OCI-LY7 (cell line): ENCODE data around the gene PFN4. TPM values are rescaled to one million over a fixed set of nuclear protein-coding genes. Genes with fewer than 3 reads are reported as not detected.

Experiments
- BruUV-seq: library from RNA; stranded (reverse); fragments of 400-500 nt; replicated peaks from 2 replicates; lab custom pipeline; 2021; lab: Mats Ljungman, UMichigan
- CTCF ChIA-PET: fragments of 300-600 bp; sonication (Branson Sonifier 250); formaldehyde crosslinking; loops from one replicate; lab custom pipeline; 2022; ENCODE audit warnings: antibody characterized with exemption; ENCODE audit not compliant: unreplicated experiment; lab: Charles Lee
- POLR2A ChIA-PET: fragments of 300-600 bp; sonication (Branson Sonifier 250); formaldehyde crosslinking; loops from one replicate; lab custom pipeline; 2022; ENCODE audit warnings: antibody characterized with exemption; lab: Charles Lee
- DNase-seq: peaks from one replicate; pipeline ENCODE4 v3.0.0-alpha.2; 2015; ENCODE audit warnings: low spot score
- H2AFZ ChIP-seq: fragments of 200-600 bp; sonication (generic), shearing (Covaris generic); 2 replicates; pipeline ENCODE4 v1.6.1; 2014; ENCODE audit warnings: mild to moderate bottlenecking, antibody characterized with exemption, low read length, moderate library complexity
- H3K27ac ChIP-seq: fragments of 200-600 bp; sonication (generic); 2 replicates; pipeline ENCODE4 v1.5.1; 2014; ENCODE audit warnings: mixed run types, low read depth, mild to moderate bottlenecking, moderate library complexity, low read length, inconsistent platforms; ENCODE audit not compliant: poor library complexity, severe bottlenecking
- H3K36me3 ChIP-seq: fragments of 200-600 bp; sonication (generic); 2 replicates; pipeline ENCODE4 v1.6.1; 2014; ENCODE audit warnings: mild to moderate bottlenecking, antibody characterized with exemption, low read length, moderate library complexity, mixed read lengths; ENCODE audit not compliant: insufficient read depth
- H3K4me1 ChIP-seq: fragments of 200-600 bp; sonication (generic); 2 replicates; pipeline ENCODE4 v1.5.1; 2014; ENCODE audit warnings: mild to moderate bottlenecking, low read length; ENCODE audit not compliant: insufficient read depth, poor library complexity, severe bottlenecking
- H3K4me2 ChIP-seq: fragments of 200-600 bp; sonication (generic); 2 replicates; pipeline ENCODE4 v1.6.1; 2014; ENCODE audit warnings: mild to moderate bottlenecking, low read length
- H3K4me3 ChIP-seq: fragments of 200-600 bp; sonication (generic); 2 replicates; pipeline ENCODE4 v1.5.1; 2014; ENCODE audit warnings: mild to moderate bottlenecking, low read depth, low read length; ENCODE audit not compliant: poor library complexity, severe bottlenecking
- H3K79me2 ChIP-seq: fragments of 200-600 bp; sonication (generic); 2 replicates; pipeline ENCODE4 v1.6.1; 2016; ENCODE audit warnings: low read depth, mild to moderate bottlenecking, low read length, moderate library complexity, mixed read lengths; ENCODE audit not compliant: insufficient read depth
- H3K9me2 ChIP-seq: fragments of 200-600 bp; sonication (generic); 2 replicates; pipeline ENCODE4 v1.6.1; 2016; ENCODE audit warnings: mild to moderate bottlenecking, low read length, mixed read lengths; ENCODE audit not compliant: insufficient read depth
- H3K9me3 ChIP-seq: fragments of 200-600 bp; sonication (generic); 2 replicates; pipeline ENCODE4 v1.6.1; 2014; ENCODE audit warnings: mild to moderate bottlenecking, mixed run types, low read length, mixed read lengths
- H4K20me1 ChIP-seq: fragments of 200-600 bp; sonication (generic); 2 replicates; pipeline ENCODE4 v1.6.1; 2014; ENCODE audit warnings: mild to moderate bottlenecking, antibody characterized with exemption, low read length, moderate library complexity, mixed read lengths; ENCODE audit not compliant: insufficient read depth
- EZH2phosphoT487 ChIP-seq: fragments of 200-600 bp; sonication (generic); IDR thresholded peaks from 2 replicates; pipeline ENCODE4 v1.6.1; 2018; ENCODE audit warnings: low read depth, borderline replicate concordance, mild to moderate bottlenecking, mixed run types, antibody characterized with exemption, low read length, moderate library complexity, mixed read lengths
- intact Hi-C: fragments of 100-400 bp; cut with micrococcal nuclease; formaldehyde crosslinking; loops from one replicate; pipeline ENCODE4 v1.10.0; 2022; ENCODE audit not compliant: unreplicated experiment
- total RNA-seq, 2 experiments: library from RNA; depleted of rRNA in 1 of 2; stranded (reverse); fragments of >200 nt in 1 of 2; shearing (Covaris generic) in 1 of 2; gene quantifications; 2 replicates each; pipeline ENCODE4 v1.2.3, GENCODE V29; 2014 to 2022
- TF ChIP-seq, protein P1 (sequence below): fragments of 200-600 bp; sonication (generic); conservative IDR thresholded peaks from 2 replicates; pipeline ENCODE4 v1.5.1; 2014; ENCODE audit warnings: mild to moderate bottlenecking, antibody characterized with exemption, low read length, moderate library complexity, mixed read lengths

Gene PFN4
- total RNA-seq, 2 experiments from 2014 or later = not detected

DNA sequence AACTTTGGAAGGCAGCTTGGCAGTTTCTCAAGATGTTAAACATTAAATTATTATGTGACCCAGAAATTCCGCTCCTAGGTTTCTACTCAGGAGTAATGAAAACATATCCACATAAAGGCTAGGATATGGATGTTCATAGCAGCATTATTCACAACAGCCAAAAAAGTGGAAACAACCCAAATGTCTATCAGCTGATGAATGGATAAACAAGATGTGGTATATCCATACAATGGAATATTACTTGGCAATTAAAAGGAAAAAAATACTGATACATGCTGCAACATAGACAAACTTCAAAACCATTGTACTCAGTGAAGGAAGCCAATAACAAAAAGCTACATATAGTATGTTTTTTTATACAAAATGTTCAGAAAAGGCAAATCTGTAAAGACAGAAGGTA is 39.4 kb upstream of the PFN4 start:
- DNase-seq = no peak
- CTCF ChIA-PET = no interaction called here
- Histone ChIP-seq H2AFZ (no peak overlapping the region), H3K79me2 (no peaks in the 10 kb centered on the region), H3K4me1 (no peaks in the 10 kb centered on the region), H3K36me3 (no peaks in the 10 kb centered on the region), H4K20me1 (no peaks in the 10 kb centered on the region), H3K9me2 (no peaks in the 10 kb centered on the region), H3K4me3 (no peak overlapping the region), H3K27ac (no peak overlapping the region), H3K9me3 (peaks cover 6% of the 10 kb centered on the region; the same call in 1 of the 2 replicates), H3K4me2 (no peak overlapping the region)
- no peak for TF ChIP-seq EZH2phosphoT487
- TF ChIP-seq, protein P1, sequence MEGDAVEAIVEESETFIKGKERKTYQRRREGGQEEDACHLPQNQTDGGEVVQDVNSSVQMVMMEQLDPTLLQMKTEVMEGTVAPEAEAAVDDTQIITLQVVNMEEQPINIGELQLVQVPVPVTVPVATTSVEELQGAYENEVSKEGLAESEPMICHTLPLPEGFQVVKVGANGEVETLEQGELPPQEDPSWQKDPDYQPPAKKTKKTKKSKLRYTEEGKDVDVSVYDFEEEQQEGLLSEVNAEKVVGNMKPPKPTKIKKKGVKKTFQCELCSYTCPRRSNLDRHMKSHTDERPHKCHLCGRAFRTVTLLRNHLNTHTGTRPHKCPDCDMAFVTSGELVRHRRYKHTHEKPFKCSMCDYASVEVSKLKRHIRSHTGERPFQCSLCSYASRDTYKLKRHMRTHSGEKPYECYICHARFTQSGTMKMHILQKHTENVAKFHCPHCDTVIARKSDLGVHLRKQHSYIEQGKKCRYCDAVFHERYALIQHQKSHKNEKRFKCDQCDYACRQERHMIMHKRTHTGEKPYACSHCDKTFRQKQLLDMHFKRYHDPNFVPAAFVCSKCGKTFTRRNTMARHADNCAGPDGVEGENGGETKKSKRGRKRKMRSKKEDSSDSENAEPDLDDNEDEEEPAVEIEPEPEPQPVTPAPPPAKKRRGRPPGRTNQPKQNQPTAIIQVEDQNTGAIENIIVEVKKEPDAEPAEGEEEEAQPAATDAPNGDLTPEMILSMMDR = no peak
- no TSS peak for BruUV-seq
- intact Hi-C loops = loop anchor here (5.0 kb wide), 1 partner anchor 175 kb away; no protein-coding TSS in a partner anchor
- POLR2A ChIA-PET = interaction anchor here (0.6 to 2.2 kb wide), 3 partner anchors 15 to 179 kb away, joined by 3 to 10 read pairs (median 3); no protein-coding TSS in a partner anchor

DNA sequence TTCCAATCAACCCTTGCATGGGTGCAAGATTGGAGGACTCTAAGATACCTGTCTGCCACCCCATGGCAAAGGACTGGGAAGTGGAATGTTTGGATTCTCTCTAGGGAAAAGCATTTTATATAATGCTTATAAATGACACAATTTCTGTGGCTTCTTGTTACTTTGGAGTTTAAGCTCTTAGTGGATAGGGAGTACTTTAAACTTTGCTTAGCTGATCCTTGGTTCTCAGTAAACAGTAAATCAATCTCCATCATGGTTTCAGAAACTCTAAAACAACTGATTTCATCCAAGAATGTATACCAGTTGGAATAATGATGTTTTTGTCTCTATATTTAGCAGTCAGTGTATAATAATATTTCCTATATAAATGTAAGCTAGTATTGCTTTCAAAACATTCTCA is 37.6 kb upstream of the PFN4 start:
- no peak overlapping the region for H2AFZ ChIP-seq

DNA sequence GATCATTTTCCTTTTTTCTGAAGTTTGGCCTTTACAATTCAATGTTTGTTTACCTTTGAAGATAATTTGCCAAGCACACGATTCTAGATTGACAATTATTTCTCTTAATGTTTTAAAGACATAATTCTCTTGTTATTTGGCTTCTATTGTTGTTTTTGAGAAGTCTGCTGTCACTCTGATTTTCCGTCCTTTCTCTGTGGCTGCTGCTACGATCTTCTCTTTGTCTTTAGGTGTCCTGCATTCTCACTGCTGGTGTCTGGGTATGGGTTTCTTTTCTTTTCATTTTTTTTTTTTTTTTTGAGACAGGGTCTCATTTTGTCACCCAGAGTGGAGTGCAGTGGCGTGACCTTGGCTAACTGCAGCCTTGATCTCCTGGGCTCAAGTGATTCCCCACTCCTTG is 36.6 kb upstream of the PFN4 start:
- no peak overlapping the region for H3K4me3 ChIP-seq
- no TSS peak for BruUV-seq
- no peak overlapping the region for H3K4me2 ChIP-seq
- no peak overlapping the region for H3K27ac ChIP-seq
- no peak for DNase-seq
- no peaks in the 10 kb centered on the region for H3K9me2 ChIP-seq
- H3K36me3 ChIP-seq = no peaks in the 10 kb centered on the region
- TF ChIP-seq, protein P1 = no peak
- CTCF ChIA-PET = no interaction called here
- H2AFZ ChIP-seq = no peak overlapping the region
- POLR2A ChIA-PET = no interaction called here
- H3K4me1 ChIP-seq = no peaks in the 10 kb centered on the region
- H3K79me2 ChIP-seq = no peaks in the 10 kb centered on the region
- peaks cover 6% of the 10 kb centered on the region; the same call in 1 of the 2 replicates for H3K9me3 ChIP-seq
- intact Hi-C loops = loop anchor here (5.0 kb wide), 1 partner anchor 172 kb away; no protein-coding TSS in a partner anchor
- no peaks in the 10 kb centered on the region for H4K20me1 ChIP-seq

More for the DNA sequence above, 37.6 kb upstream of the PFN4 start:
- intact Hi-C loops = loop anchor here (5.0 kb wide), 1 partner anchor 173 kb away; no protein-coding TSS in a partner anchor
- H4K20me1 ChIP-seq = no peaks in the 10 kb centered on the region
- H3K27ac ChIP-seq = no peak overlapping the region
- DNase-seq = no peak
- H3K4me1 ChIP-seq = no peaks in the 10 kb centered on the region
- H3K9me2 ChIP-seq = no peaks in the 10 kb centered on the region
- H3K4me2 ChIP-seq = no peak overlapping the region
- no peak for TF ChIP-seq EZH2phosphoT487
- TF ChIP-seq, protein P1 = no peak
- H3K9me3 ChIP-seq = peaks cover 6% of the 10 kb centered on the region; the same call in 1 of the 2 replicates
- no TSS peak for BruUV-seq
- no peaks in the 10 kb centered on the region for H3K36me3 ChIP-seq
- CTCF ChIA-PET = no interaction called here
- H3K79me2 ChIP-seq = no peaks in the 10 kb centered on the region
- no peak overlapping the region for H3K4me3 ChIP-seq
- POLR2A ChIA-PET = interaction anchor here (2.2 kb wide), 1 partner anchor 17 kb away, joined by 10 read pairs; no protein-coding TSS in a partner anchor
